ENCODE measurements around the gene LRRC56. TPM values are rescaled to one million over a fixed set of nuclear protein-coding genes. Genes with fewer than 3 reads are reported as not detected.

LRRC56 gene
- total and polyA plus RNA-seq, 4 donors = 0.08 to 0.46 (median 0.20) TPM

- no peaks in the 10 kb centered on the region for H3K27me3 ChIP-seq (ENCODE audit: control insufficient read depth in 4 of 4, insufficient read depth in 4 of 4, low read length in 3 of 4)
- no peaks in the 10 kb centered on the region for H3K9me3 ChIP-seq (ENCODE audit: control insufficient read depth in 4 of 4, low read length in 3 of 4)
- TF ChIP-seq HNF4G (IDR thresholded peaks at IDR 0.05) (no peak), RXRA (IDR thresholded peaks at IDR 0.05) (no peak), YY1 (IDR thresholded peaks at IDR 0.05) (no peak), HNF4A (conservative IDR thresholded peaks at IDR 0.05) (no peak), JUND (IDR thresholded peaks at IDR 0.05) (no peak), TAF1 (conservative IDR thresholded peaks at IDR 0.05) (no peak), MAX (IDR thresholded peaks at IDR 0.05) (no peak), FOXA1 (IDR thresholded peaks at IDR 0.05) (no peak), ATF3 (IDR thresholded peaks at IDR 0.05) (no peak), REST (IDR thresholded peaks at IDR 0.05) (no peak), RAD21 (IDR thresholded peaks at IDR 0.05) (no peak), FOXA2 (IDR thresholded peaks at IDR 0.05) (no peak), EGR1 (IDR thresholded peaks at IDR 0.05; ENCODE audit: low read depth in 2 of 2) (no peak)
- no peak overlapping the region for H3K27ac ChIP-seq (ENCODE audit: low read depth in 1 of 2, low read length in 2 of 2)
- peaks cover 12 to 27% (median 20%) of the 10 kb centered on the region in 4 donors for H3K4me1 ChIP-seq (ENCODE audit: control insufficient read depth in 4 of 4, insufficient read depth in 4 of 4, low read length in 3 of 4)
- 90% methylated on average over 10 of the region's 10 CpGs for WGBS
- H3K9ac ChIP-seq (ENCODE audit: low read depth in 1 of 2, low read length in 2 of 2) = no peak overlapping the region
- no peak overlapping the region for H3K4me3 ChIP-seq (ENCODE audit: low read depth in 1 of 3, low read length in 3 of 3)
- DNase-seq (ENCODE audit: low spot score) = peak; percentile 32
- peaks cover 19 to 39% (median 24%) of the 10 kb centered on the region in 4 donors for H3K36me3 ChIP-seq (ENCODE audit: control insufficient read depth in 4 of 4, insufficient read depth in 3 of 4, low read depth in 1 of 4, low read length in 3 of 4)
Measured at GRCh38 chr11:502288-503178, 34.8 kb upstream of the LRRC56 start.

GRCh38 chr11:503179-503981, 33.9 kb upstream of the LRRC56 start:
- Histone ChIP-seq H3K4me1 (ENCODE audit: control insufficient read depth in 4 of 4, insufficient read depth in 4 of 4, low read length in 3 of 4) (peaks cover 12 to 33% (median 24%) of the 10 kb centered on the region in 4 donors), H3K27me3 (ENCODE audit: control insufficient read depth in 4 of 4, insufficient read depth in 4 of 4, low read length in 3 of 4) (no peaks in the 10 kb centered on the region), H3K4me3 (ENCODE audit: low read depth in 1 of 3, low read length in 3 of 3) (no peak overlapping the region), H3K9me3 (ENCODE audit: control insufficient read depth in 4 of 4, low read length in 3 of 4) (no peaks in the 10 kb centered on the region), H3K9ac (ENCODE audit: low read depth in 1 of 2, low read length in 2 of 2) (no peak overlapping the region), H3K27ac (ENCODE audit: low read depth in 1 of 2, low read length in 2 of 2) (peak overlapping the region; percentile 39 to 51), H3K36me3 (ENCODE audit: control insufficient read depth in 4 of 4, insufficient read depth in 3 of 4, low read depth in 1 of 4, low read length in 3 of 4) (peaks cover 14 to 30% (median 19%) of the 10 kb centered on the region in 4 donors)
- WGBS = 73% methylated on average over 24 of the region's 24 CpGs
- DNase-seq (ENCODE audit: low spot score) = peak; percentile 37
- TF ChIP-seq MAX (IDR thresholded peaks at IDR 0.05) = no peak
- no peak for TF ChIP-seq HNF4G (IDR thresholded peaks at IDR 0.05)
- TF ChIP-seq REST (IDR thresholded peaks at IDR 0.05) = no peak
- TF ChIP-seq FOXA1 (IDR thresholded peaks at IDR 0.05) = no peak
- TF ChIP-seq EGR1 (IDR thresholded peaks at IDR 0.05; ENCODE audit: low read depth in 2 of 2) = no peak
- no peak for TF ChIP-seq YY1 (IDR thresholded peaks at IDR 0.05)
- TF ChIP-seq CTCF (IDR thresholded peaks at IDR 0.05; ENCODE audit: low read depth, low read length, missing input control) = no peak
- no peak for TF ChIP-seq ZBTB33 (IDR thresholded peaks at IDR 0.05)
- TF ChIP-seq RAD21 (IDR thresholded peaks at IDR 0.05) = no peak
- TF ChIP-seq ATF3 (IDR thresholded peaks at IDR 0.05) = no peak

Data from liver (tissue), 9 donors.